Measurements from ENCODE around the gene JUND.

DNA sequence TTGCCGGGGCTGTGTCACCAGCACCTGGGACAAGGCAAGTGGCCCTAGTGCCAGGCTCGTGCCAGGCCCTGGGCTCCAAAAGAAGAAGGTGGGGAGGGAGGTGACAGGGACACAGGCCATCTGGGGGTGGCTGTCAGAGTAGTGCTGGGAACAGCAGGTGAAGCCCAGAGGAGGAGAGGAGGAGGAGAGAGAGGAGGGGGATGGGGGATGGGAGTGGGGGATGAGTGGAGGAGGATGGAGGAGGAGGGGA, 22.7 kb upstream of the JUND start:
- TF ChIP-seq CTCF (conservative IDR thresholded peaks at IDR 0.05; ENCODE audit: low read depth, low read length) (no peak), EZH2 (IDR thresholded peaks at IDR 0.05; ENCODE audit: low read length, unreplicated experiment) (no peak), EZH2phosphoT487 (IDR thresholded peaks at IDR 0.05; ENCODE audit: borderline replicate concordance, low read length) (no peak)

Data from PC-3 (cell line).